HEK293 (cell line): ENCODE measurements around the gene UBE2C.

Experiments
- BCL11A ChIP-seq: fragments of 450-650 bp; formaldehyde crosslinking; IDR thresholded peaks from 2 replicates; pipeline ENCODE4 v1.5.1; 2016; ENCODE audit warnings: low read depth, missing biosample characterization, missing genetic modification characterization
- GLI2 ChIP-seq: fragments of 450-650 bp; formaldehyde crosslinking; IDR thresholded peaks from 2 replicates; pipeline ENCODE4; 2017; ENCODE audit warnings: missing biosample characterization, missing genetic modification characterization, low read depth, borderline replicate concordance
- HOXC10 ChIP-seq: sonication (generic); formaldehyde crosslinking; IDR thresholded peaks from 2 replicates; pipeline ENCODE4 v1.8.1; 2023; ENCODE audit warnings: mild to moderate bottlenecking, missing genetic modification reagents
- MYNN ChIP-seq: fragments of 450-650 bp; formaldehyde crosslinking; IDR thresholded peaks from 2 replicates; pipeline ENCODE4 v1.5.1; 2016; ENCODE audit warnings: missing biosample characterization, missing genetic modification characterization, borderline replicate concordance
- PBX3 ChIP-seq: sonication (generic); formaldehyde crosslinking; IDR thresholded peaks from 2 replicates; pipeline ENCODE4 v1.8.1; 2022; ENCODE audit warnings: mild to moderate bottlenecking, moderate library complexity, missing genetic modification reagents
- SCRT1 ChIP-seq: fragments of 450-650 bp; formaldehyde crosslinking; IDR thresholded peaks from 2 replicates; pipeline ENCODE4 v1.5.1; 2016; ENCODE audit warnings: missing biosample characterization, missing genetic modification characterization, borderline replicate concordance
- SP7 ChIP-seq: fragments of 450-650 bp; formaldehyde crosslinking; IDR thresholded peaks from 2 replicates; pipeline ENCODE4 v1.5.1; 2016; ENCODE audit warnings: missing biosample characterization, missing genetic modification characterization
- TRIM28 ChIP-seq: IDR thresholded peaks from 2 replicates; pipeline ENCODE4 v1.6.1; 2011; ENCODE audit warnings: low read length, control low read depth, borderline replicate concordance
- ZBTB11 ChIP-seq: fragments of 450-650 bp; formaldehyde crosslinking; conservative IDR thresholded peaks from 2 replicates; pipeline ENCODE4 v1.5.1; 2016; ENCODE audit warnings: low read depth, missing biosample characterization, missing genetic modification characterization
- ZIC2 ChIP-seq: fragments of 450-650 bp; formaldehyde crosslinking; IDR thresholded peaks from 2 replicates; pipeline ENCODE4 v1.5.1; 2016; ENCODE audit warnings: missing biosample characterization, missing genetic modification characterization
- ZNF112 ChIP-seq: fragments of 450-650 bp; formaldehyde crosslinking; IDR thresholded peaks from 2 replicates; pipeline ENCODE4 v1.5.0; 2017; ENCODE audit warnings: missing biosample characterization, missing genetic modification characterization
- ZNF19 ChIP-seq: fragments of 450-650 bp; formaldehyde crosslinking; IDR thresholded peaks from 2 replicates; pipeline ENCODE4; 2016; ENCODE audit warnings: missing biosample characterization, missing genetic modification characterization, low read depth
- ZNF2 ChIP-seq: fragments of 450-650 bp; formaldehyde crosslinking; IDR thresholded peaks from 2 replicates; pipeline ENCODE4 v1.5.1; 2016; ENCODE audit warnings: missing biosample characterization, missing genetic modification characterization
- ZNF221 ChIP-seq: fragments of 450-650 bp; formaldehyde crosslinking; IDR thresholded peaks from 2 replicates; pipeline ENCODE4 v1.5.1; 2017; ENCODE audit warnings: missing biosample characterization, missing genetic modification characterization, borderline replicate concordance
- ZNF292 ChIP-seq: fragments of 450-650 bp; formaldehyde crosslinking; IDR thresholded peaks from 2 replicates; pipeline ENCODE4 v1.5.1; 2016; ENCODE audit warnings: low read depth, missing biosample characterization, missing genetic modification characterization, borderline replicate concordance
- ZNF580 ChIP-seq: fragments of 450-650 bp; formaldehyde crosslinking; IDR thresholded peaks from 2 replicates; pipeline ENCODE4 v1.5.1; 2016; ENCODE audit warnings: missing biosample characterization, missing genetic modification characterization
- ZNF670 ChIP-seq: fragments of 450-650 bp; formaldehyde crosslinking; IDR thresholded peaks from 2 replicates; pipeline ENCODE4 v1.5.1; 2016; ENCODE audit warnings: missing biosample characterization, missing genetic modification characterization, low read depth
- ZNF701 ChIP-seq: fragments of 450-650 bp; formaldehyde crosslinking; IDR thresholded peaks from 2 replicates; pipeline ENCODE4 v1.5.1; 2016; ENCODE audit warnings: missing biosample characterization, missing genetic modification characterization
- ZNF707 ChIP-seq: fragments of 450-650 bp; formaldehyde crosslinking; IDR thresholded peaks from 2 replicates; pipeline ENCODE4 v1.5.1; 2016; ENCODE audit warnings: missing biosample characterization, missing genetic modification characterization
- ZNF768 ChIP-seq: fragments of 450-650 bp; formaldehyde crosslinking; IDR thresholded peaks from 2 replicates; pipeline ENCODE4 v1.5.1; 2018; ENCODE audit warnings: missing biosample characterization, mild to moderate bottlenecking, missing genetic modification characterization
- ZSCAN30 ChIP-seq: fragments of 450-650 bp; IDR thresholded peaks from 2 replicates; pipeline ENCODE4 v1.5.1; 2018; ENCODE audit warnings: missing biosample characterization, mild to moderate bottlenecking, missing genetic modification characterization, moderate library complexity
- TF ChIP-seq, protein P1 (sequence below): fragments of 450-650 bp; formaldehyde crosslinking; IDR thresholded peaks from 2 replicates; pipeline ENCODE4 v1.5.1; 2017; ENCODE audit warnings: missing biosample characterization, missing genetic modification characterization
- TF ChIP-seq, protein P2 (sequence below): fragments of 450-650 bp; formaldehyde crosslinking; IDR thresholded peaks from 2 replicates; pipeline ENCODE4 v1.5.1; 2016; ENCODE audit warnings: missing biosample characterization, missing genetic modification characterization
- TF ChIP-seq, protein P3 (sequence below): fragments of 450-650 bp; formaldehyde crosslinking; IDR thresholded peaks from 2 replicates; pipeline ENCODE4 v1.5.1; 2016; ENCODE audit warnings: missing biosample characterization, missing genetic modification characterization

UBE2C gene

GRCh38 chr20:45812157-45813005 lies at the start of gene UBE2C (continued):
- TF ChIP-seq ZNF292 (tag by site-specific recombination) (no peak), ZNF221 (no peak), ZSCAN30 (tag by site-specific recombination) (0 out of 2 replicates have a peak, but pooled peaks have one; percentile 15), SCRT1 (tag by site-specific recombination) (no peak), MYNN (tag by site-specific recombination) (no peak), GLI2 (tag by site-specific recombination) (no peak), ZIC2 (tag by site-specific recombination) (peak; percentile 47), PBX3 (CRISPR knock-in tag) (peak; percentile 92), ZNF580 (no peak), ZNF2 (tag by site-specific recombination) (no peak), ZNF112 (tag by site-specific recombination) (no peak), TRIM28 (no peak), ZNF701 (tag by site-specific recombination) (no peak), ZNF707 (no peak), SP7 (peak; percentile 45; the same call in 1 of the 2 replicates), HOXC10 (CRISPR knock-in tag) (no peak), ZNF19 (tag by site-specific recombination) (no peak), ZBTB11 (0 out of 2 replicates have a peak, but pooled peaks have one; percentile 24), ZNF670 (tag by site-specific recombination) (no peak), ZNF768 (tag by site-specific recombination) (no peak), BCL11A (tag by site-specific recombination) (no peak)
- TF ChIP-seq, protein P1, sequence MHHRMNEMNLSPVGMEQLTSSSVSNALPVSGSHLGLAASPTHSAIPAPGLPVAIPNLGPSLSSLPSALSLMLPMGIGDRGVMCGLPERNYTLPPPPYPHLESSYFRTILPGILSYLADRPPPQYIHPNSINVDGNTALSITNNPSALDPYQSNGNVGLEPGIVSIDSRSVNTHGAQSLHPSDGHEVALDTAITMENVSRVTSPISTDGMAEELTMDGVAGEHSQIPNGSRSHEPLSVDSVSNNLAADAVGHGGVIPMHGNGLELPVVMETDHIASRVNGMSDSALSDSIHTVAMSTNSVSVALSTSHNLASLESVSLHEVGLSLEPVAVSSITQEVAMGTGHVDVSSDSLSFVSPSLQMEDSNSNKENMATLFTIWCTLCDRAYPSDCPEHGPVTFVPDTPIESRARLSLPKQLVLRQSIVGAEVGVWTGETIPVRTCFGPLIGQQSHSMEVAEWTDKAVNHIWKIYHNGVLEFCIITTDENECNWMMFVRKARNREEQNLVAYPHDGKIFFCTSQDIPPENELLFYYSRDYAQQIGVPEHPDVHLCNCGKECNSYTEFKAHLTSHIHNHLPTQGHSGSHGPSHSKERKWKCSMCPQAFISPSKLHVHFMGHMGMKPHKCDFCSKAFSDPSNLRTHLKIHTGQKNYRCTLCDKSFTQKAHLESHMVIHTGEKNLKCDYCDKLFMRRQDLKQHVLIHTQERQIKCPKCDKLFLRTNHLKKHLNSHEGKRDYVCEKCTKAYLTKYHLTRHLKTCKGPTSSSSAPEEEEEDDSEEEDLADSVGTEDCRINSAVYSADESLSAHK (tag by site-specific recombination) = no peak
- TF ChIP-seq, protein P2, sequence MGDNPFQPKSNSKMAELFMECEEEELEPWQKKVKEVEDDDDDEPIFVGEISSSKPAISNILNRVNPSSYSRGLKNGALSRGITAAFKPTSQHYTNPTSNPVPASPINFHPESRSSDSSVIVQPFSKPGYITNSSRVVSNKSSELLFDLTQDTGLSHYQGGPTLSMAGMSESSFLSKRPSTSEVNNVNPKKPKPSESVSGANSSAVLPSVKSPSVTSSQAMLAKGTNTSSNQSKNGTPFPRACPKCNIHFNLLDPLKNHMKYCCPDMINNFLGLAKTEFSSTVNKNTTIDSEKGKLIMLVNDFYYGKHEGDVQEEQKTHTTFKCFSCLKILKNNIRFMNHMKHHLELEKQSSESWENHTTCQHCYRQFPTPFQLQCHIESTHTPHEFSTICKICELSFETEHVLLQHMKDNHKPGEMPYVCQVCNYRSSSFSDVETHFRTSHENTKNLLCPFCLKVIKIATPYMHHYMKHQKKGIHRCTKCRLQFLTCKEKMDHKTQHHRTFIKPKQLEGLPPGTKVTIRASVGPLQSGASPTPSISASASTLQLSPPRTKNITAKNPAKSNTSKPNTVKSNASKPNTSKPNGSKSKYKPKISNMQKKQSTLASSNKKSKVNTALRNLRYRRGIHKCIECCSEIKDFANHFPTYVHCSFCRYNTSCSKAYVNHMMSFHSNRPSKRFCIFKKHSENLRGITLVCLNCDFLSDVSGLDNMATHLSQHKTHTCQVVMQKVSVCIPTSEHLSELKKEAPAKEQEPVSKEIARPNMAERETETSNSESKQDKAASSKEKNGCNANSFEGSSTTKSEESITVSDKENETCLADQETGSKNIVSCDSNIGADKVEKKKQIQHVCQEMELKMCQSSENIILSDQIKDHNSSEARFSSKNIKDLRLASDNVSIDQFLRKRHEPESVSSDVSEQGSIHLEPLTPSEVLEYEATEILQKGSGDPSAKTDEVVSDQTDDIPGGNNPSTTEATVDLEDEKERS (tag by site-specific recombination) = no peak
- TF ChIP-seq, protein P3, sequence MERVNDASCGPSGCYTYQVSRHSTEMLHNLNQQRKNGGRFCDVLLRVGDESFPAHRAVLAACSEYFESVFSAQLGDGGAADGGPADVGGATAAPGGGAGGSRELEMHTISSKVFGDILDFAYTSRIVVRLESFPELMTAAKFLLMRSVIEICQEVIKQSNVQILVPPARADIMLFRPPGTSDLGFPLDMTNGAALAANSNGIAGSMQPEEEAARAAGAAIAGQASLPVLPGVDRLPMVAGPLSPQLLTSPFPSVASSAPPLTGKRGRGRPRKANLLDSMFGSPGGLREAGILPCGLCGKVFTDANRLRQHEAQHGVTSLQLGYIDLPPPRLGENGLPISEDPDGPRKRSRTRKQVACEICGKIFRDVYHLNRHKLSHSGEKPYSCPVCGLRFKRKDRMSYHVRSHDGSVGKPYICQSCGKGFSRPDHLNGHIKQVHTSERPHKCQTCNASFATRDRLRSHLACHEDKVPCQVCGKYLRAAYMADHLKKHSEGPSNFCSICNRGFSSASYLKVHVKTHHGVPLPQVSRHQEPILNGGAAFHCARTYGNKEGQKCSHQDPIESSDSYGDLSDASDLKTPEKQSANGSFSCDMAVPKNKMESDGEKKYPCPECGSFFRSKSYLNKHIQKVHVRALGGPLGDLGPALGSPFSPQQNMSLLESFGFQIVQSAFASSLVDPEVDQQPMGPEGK (tag by site-specific recombination) = 0 out of 2 replicates have a peak, but pooled peaks have one; percentile 37
